ENCODE results near the gene NTF4.

Gene NTF4

DNA sequence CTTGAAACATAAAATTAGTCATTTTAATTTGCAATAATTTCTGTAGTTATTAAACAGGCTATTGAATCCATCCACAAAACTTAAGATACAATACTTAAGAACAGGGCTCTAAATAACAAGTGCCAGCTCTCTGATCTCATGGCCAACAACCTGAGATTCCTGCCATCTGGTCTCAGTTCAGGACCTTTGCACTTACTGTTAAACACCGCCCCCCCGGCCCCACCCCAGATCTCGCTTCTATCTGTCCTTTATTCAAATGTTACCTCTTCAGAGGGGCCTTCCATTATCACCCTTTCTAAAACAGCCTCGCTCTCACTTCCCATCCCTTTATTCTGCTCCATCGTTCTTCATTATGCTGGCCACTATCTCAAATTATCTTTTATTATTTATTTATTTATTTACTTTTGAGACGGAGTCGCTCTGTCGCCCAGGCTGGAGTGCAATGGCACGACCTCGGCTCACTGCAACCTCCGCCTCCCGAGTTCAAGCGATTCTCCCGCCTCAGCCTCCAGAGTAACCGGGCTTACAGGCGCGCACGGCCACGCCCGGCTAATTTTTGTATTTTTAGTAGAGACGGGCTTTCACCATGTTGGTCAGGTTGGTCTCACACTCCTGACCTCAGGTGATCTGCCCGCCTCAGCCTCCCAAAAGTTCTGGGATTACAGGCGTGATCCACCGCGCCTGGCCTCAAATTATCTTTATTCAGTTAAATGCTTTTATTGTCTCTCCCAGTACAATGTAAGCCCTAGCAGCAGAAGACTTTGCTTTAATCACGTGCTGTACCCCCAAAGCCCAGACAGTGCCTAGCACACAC lies 19.8 kb upstream of the NTF4 start:
- TF ChIP-seq EZH2phosphoT487 (IDR thresholded peaks at IDR 0.05; ENCODE audit: low read length) (no peak), EZH2 (optimal IDR thresholded peaks at IDR 0.05; ENCODE audit: low read depth, low read length) (no peak)
- TF ChIP-seq, protein P1, sequence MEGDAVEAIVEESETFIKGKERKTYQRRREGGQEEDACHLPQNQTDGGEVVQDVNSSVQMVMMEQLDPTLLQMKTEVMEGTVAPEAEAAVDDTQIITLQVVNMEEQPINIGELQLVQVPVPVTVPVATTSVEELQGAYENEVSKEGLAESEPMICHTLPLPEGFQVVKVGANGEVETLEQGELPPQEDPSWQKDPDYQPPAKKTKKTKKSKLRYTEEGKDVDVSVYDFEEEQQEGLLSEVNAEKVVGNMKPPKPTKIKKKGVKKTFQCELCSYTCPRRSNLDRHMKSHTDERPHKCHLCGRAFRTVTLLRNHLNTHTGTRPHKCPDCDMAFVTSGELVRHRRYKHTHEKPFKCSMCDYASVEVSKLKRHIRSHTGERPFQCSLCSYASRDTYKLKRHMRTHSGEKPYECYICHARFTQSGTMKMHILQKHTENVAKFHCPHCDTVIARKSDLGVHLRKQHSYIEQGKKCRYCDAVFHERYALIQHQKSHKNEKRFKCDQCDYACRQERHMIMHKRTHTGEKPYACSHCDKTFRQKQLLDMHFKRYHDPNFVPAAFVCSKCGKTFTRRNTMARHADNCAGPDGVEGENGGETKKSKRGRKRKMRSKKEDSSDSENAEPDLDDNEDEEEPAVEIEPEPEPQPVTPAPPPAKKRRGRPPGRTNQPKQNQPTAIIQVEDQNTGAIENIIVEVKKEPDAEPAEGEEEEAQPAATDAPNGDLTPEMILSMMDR (IDR thresholded peaks at IDR 0.05; ENCODE audit: low read length): no peak
- Histone ChIP-seq H3K36me3 (replicated peaks; ENCODE audit: insufficient read depth, low read length) (peaks cover 3% of the 10 kb centered on the region; the same call in 1 of the 2 replicates), H3K9me3 (replicated peaks; ENCODE audit: insufficient read depth, low read length) (no peaks in the 10 kb centered on the region), H3K4me2 (ENCODE audit: low read depth, low read length) (peak overlapping the region; percentile 97), H3K27me3 (replicated peaks; ENCODE audit: insufficient read depth, low read length) (no peaks in the 10 kb centered on the region), H3K79me2 (ENCODE audit: low read length) (peaks cover 40% of the 10 kb centered on the region), H2AFZ (ENCODE audit: low read length) (peak overlapping the region; percentile 99), H3K27ac (ENCODE audit: low read length) (peak overlapping the region; percentile 61; the same call in 1 of the 2 replicates), H3F3A (ENCODE audit: insufficient read depth, low read length) (no peaks in the 10 kb centered on the region), H4K20me1 (ENCODE audit: insufficient read depth, low read length) (peaks cover 25% of the 10 kb centered on the region), H3K4me3 (ENCODE audit: low read length) (peak overlapping the region; percentile 96), H3K4me1 (ENCODE audit: low read length) (peaks cover 12% of the 10 kb centered on the region), H3K9ac (ENCODE audit: low read length) (peak overlapping the region; percentile 91; the same call in 1 of the 2 replicates), H3K9me2 (replicated peaks; ENCODE audit: insufficient read depth, low read length) (no peaks in the 10 kb centered on the region)
- no peak for DNase-seq

DNA sequence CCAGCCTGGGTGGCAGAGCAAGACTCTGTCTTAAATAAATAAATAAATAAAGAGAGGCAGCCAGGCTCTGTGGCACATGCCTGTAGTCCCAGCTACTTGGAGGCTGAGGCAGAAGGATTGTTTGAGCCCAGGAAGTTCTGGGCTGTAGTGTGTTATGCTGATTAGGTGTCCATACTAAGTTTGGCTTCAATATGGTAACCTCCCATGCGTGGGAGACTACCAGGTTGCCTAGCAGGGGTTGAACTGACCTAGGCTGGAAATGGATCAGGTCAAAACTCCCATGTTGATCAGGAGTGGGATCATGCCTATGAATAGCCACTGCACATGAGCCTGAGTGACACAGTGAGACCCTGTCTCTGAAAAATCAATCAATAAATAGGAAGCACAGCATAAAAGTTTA lies 16.7 kb upstream of the NTF4 start:
- Histone ChIP-seq H3K4me2 (ENCODE audit: low read depth, low read length) (no peak overlapping the region), H3K9me2 (replicated peaks; ENCODE audit: insufficient read depth, low read length) (no peaks in the 10 kb centered on the region), H4K20me1 (ENCODE audit: insufficient read depth, low read length) (peaks cover 3% of the 10 kb centered on the region; the same call in 1 of the 2 replicates), H3K9ac (ENCODE audit: low read length) (no peak overlapping the region), H3K27me3 (replicated peaks; ENCODE audit: insufficient read depth, low read length) (no peaks in the 10 kb centered on the region), H3K4me3 (ENCODE audit: low read length) (no peak overlapping the region), H3K36me3 (replicated peaks; ENCODE audit: insufficient read depth, low read length) (no peaks in the 10 kb centered on the region), H3K79me2 (ENCODE audit: low read length) (peaks cover 10% of the 10 kb centered on the region), H3K9me3 (replicated peaks; ENCODE audit: insufficient read depth, low read length) (no peaks in the 10 kb centered on the region), H3K27ac (ENCODE audit: low read length) (no peak overlapping the region), H3F3A (ENCODE audit: insufficient read depth, low read length) (no peaks in the 10 kb centered on the region), H3K4me1 (ENCODE audit: low read length) (no peaks in the 10 kb centered on the region), H2AFZ (ENCODE audit: low read length) (no peak overlapping the region)
- DNase-seq: no peak
- TF ChIP-seq, protein P1 (IDR thresholded peaks at IDR 0.05; ENCODE audit: low read length): no peak
- TF ChIP-seq EZH2phosphoT487 (IDR thresholded peaks at IDR 0.05; ENCODE audit: low read length) (no peak), EZH2 (optimal IDR thresholded peaks at IDR 0.05; ENCODE audit: low read depth, low read length) (no peak)

DNA sequence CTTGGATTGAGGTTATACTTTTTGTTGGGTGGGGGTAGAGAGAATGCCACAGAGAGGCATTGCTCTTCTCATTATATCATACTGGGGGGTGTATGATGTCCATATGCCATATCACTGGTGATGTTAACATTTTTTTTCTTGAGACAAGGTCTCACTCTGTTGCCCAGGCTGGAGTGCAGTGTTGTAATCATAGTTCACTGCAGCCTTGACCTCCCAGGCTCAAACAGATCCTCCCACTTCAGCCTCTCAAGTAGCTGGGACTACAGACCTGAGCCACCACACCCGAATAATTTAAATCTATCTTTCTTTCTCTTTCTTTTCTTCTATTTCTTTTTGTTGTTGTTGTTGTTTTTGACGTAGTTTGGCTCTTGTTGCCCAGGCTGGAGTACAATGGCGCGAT lies 15.8 kb upstream of the NTF4 start:
- TF ChIP-seq EZH2 (optimal IDR thresholded peaks at IDR 0.05; ENCODE audit: low read depth, low read length): no peak
- no peak for TF ChIP-seq EZH2phosphoT487 (IDR thresholded peaks at IDR 0.05; ENCODE audit: low read length)
- TF ChIP-seq, protein P1 (IDR thresholded peaks at IDR 0.05; ENCODE audit: low read length): no peak
- peaks cover 1% of the 10 kb centered on the region for H3K79me2 ChIP-seq (ENCODE audit: low read length)
- H3K9me2 ChIP-seq (replicated peaks; ENCODE audit: insufficient read depth, low read length): no peaks in the 10 kb centered on the region
- H3K9ac ChIP-seq (ENCODE audit: low read length): no peak overlapping the region
- no peaks in the 10 kb centered on the region for H4K20me1 ChIP-seq (ENCODE audit: insufficient read depth, low read length)
- no peak for DNase-seq
- no peaks in the 10 kb centered on the region for H3K4me1 ChIP-seq (ENCODE audit: low read length)
- H2AFZ ChIP-seq (ENCODE audit: low read length): no peak overlapping the region
- H3K27ac ChIP-seq (ENCODE audit: low read length): no peak overlapping the region
- no peaks in the 10 kb centered on the region for H3K27me3 ChIP-seq (replicated peaks; ENCODE audit: insufficient read depth, low read length)
- no peak overlapping the region for H3K4me3 ChIP-seq (ENCODE audit: low read length)
- no peaks in the 10 kb centered on the region for H3F3A ChIP-seq (ENCODE audit: insufficient read depth, low read length)
- H3K4me2 ChIP-seq (ENCODE audit: low read depth, low read length): no peak overlapping the region
- no peaks in the 10 kb centered on the region for H3K36me3 ChIP-seq (replicated peaks; ENCODE audit: insufficient read depth, low read length)
- no peaks in the 10 kb centered on the region for H3K9me3 ChIP-seq (replicated peaks; ENCODE audit: insufficient read depth, low read length)

Data from MM.1S (cell line).